GM08714 (cell line): Measurements from ENCODE around the gene GCLC.

ENCODE experiments used
- H3K4me3 ChIP-seq: fragments of 200-500 bp; sonication (Bioruptor generic); 2 replicates; pipeline ENCODE4 v1.5.1; 2014; ENCODE audit warnings: mild to moderate bottlenecking, low read length, inconsistent platforms
- ZNF274 ChIP-seq: IDR thresholded peaks from 2 replicates; pipeline ENCODE4 v1.6.1; 2012; ENCODE audit warnings: mild to moderate bottlenecking, low read depth, low read length

The GCLC gene

DNA sequence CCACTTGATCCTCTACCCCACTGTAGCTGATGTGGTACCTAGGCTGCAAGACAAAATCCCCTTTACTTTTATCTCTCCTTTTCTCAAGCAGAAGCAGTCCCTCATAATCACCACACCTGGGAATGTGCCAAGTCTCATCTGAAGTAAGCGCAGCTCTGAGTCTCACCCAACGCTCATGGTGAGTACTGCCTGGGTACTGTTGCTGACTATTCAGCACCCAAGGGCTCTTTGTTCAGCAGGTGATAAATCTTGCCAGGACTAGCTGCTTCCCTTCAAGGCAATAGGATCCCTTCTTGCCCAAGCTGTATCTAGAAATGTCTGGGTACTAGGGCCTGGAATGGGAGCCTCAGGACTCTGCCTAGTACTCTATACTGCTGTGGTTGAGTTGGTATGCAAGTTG, 70.9 kb downstream of the GCLC start:
- H3K4me3 ChIP-seq, result no peak overlapping the region
- no peak for TF ChIP-seq ZNF274

DNA sequence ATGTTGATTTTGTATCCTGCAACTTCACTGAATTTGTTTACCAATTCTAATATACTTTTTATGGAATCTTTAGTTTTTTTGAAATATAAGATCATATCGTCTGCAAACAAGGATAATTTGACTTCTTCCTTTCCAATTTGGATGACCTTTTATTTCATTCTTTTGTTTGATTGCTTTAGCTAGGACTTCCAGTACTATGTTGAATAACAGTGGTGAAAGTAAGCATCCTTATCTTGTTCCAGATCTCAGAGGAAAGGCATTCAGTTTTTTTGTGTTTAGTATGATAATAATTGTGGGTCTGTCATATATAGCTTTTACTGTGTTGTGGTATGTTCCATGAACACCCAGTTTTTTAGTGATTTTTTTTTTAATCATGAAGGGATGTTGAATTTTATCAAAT, 75.7 kb downstream of the GCLC start:
- no peak overlapping the region for H3K4me3 ChIP-seq
- TF ChIP-seq ZNF274, result no peak

DNA sequence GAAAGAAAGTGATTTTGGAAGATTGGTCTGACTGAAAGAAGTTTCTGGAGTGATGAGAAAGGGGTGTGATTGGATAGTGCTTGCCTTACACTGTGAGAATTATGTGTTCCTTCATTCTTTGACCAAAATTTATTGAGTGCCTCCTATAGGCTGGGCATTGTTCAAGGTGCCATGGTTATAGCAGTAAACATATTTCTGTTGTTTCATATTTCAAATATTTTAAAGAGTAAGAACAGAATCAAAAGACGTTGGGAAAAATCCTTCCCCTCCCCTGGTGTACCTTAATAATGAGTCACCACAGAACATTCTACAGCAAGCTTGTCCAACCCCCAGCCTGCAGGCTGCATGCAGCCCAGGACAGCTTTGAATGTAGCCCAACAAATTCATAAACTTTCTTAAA, 78.6 kb downstream of the GCLC start:
- H3K4me3 ChIP-seq, result no peak overlapping the region
- TF ChIP-seq ZNF274, result no peak

DNA sequence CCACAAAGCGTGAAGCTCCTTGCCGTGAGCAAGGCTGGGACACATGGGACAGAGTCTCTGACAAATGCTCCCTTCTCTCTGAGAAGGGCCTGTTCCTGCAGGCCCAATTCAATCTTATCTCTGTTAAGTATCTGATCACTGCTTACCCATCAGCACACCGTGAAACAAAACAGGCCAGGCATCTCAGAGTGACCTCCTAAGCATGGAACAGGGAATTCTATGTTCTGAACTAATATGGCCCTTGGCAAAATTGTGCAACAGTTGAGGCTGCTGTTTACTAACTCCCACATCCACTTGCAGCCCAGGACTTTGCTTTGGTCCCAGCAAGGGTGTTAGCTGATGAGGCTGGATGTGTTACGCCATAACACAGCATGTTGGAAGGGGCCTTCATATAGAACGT, 79.2 kb downstream of the GCLC start:
- no peak overlapping the region for H3K4me3 ChIP-seq
- TF ChIP-seq ZNF274, result no peak

GRCh38 chr6:53464927-53465460, 79.9 kb downstream of the GCLC start:
- no peak for TF ChIP-seq ZNF274
- no peak overlapping the region for H3K4me3 ChIP-seq

DNA sequence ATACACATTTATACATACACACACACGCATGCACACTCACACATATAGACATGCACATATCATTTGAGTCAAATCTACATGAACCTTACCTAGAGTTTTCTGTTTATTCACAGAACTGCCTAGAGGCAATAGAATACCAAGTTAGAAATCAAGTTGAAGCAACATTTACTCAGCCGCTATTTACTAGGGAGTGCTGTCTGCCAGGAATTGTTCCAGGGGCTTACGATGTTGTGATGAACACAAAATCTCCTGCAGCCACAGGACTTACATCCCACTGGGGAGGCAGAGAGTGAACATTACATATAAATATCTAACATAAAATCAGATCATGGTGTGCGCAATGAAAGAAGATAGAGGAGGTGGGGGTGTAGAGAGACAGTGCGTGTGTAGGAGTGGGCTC, 80.4 kb downstream of the GCLC start:
- H3K4me3 ChIP-seq, result no peak overlapping the region
- TF ChIP-seq ZNF274, result no peak

DNA sequence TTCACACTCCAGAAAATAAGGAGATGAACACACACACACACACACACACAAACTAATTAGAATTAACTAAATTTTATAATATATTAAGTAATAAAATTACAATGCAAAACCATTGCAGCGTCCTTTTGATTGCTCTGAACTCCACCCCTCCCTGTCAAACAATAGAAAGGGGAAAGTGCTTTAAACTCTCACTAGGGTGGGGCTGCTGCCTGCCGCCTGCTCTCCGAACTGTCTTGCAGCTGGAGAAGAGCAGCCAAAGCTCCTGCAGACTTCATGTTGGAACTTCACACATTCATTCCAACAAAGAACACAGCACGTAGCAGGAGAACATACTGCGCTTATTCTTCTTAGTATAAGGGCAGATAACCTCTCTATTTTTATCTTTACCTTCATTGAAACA, 83.2 kb downstream of the GCLC start:
- TF ChIP-seq ZNF274, result no peak

DNA sequence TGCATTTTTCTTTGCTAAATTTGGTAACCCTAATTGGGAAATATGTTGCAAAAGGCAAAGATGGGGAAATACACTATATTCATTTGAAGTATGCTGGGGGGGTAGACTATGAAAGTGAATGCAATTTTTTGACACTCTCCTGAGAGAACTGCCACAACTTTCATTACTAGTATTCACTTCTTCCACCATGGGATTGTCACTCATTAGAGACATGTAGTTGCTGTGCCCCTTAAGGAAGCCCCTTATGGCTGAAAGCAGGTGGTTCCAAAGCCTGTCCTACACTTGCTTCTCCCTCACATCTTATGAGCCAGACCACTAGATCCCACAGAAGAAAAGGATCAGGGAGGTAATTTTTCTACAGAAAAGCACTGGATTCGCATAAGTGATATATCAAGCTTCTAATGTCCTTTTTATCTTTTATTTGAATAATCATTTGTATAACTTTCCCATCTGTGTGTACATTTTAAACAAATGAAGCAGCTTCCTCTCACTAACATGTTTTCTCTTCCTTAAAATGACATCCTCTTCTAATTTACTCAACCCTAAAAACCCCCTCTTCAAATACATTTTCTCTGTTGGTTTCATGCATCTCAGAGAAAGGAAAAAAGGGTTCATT, 83.8 kb downstream of the GCLC start:
- TF ChIP-seq ZNF274, result no peak
- H3K4me3 ChIP-seq, result peak overlapping the region; percentile 10; the same call in 1 of the 2 replicates

More for the DNA sequence above, 83.2 kb downstream of the GCLC start:
- peak overlapping the region; percentile 32; the same call in 1 of the 2 replicates for H3K4me3 ChIP-seq

DNA sequence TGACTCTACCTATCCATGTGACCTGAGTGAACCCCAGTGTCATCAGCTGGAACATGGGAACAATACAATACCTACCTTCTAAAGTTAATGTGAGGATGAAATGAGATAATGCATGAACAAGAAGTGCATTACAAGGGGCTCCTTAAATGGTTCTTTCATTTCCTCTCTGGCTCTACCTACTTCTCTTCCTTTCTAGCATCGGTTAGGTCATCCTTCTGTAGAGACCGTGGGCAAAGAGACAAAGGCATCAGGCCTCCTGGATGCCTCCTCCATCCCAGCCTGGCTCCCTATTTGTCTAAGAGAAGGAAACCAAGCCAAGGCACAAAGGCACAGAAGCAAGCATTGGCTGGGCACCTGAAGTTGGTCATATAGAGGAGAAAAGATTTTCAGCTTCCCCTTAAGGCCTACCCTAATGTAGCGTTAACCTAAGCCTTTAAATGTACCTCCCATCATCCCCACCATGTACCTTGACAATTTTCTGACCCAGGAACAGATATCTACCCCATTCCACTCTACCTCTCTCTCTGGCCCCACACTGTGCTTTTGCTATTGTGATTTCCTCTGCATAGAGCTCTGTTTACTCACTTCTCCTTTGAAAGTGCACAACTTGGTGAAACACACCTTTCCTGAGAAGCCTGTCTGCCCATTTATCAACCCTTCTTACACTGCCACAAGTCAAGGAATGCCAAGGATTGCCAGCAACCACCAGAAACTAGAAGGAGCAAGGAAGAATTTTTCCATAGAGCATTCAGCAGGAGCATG, 86.6 kb downstream of the GCLC start:
- no peak for TF ChIP-seq ZNF274
- H3K4me3 ChIP-seq, result no peak overlapping the region

- H3K4me3 ChIP-seq, result no peak overlapping the region
- TF ChIP-seq ZNF274, result no peak
These were observed 88.1 kb downstream of the GCLC start for GRCh38 chr6:53456809-53457208.

GRCh38 chr6:53455678-53456077, 89.2 kb downstream of the GCLC start:
- TF ChIP-seq ZNF274, result no peak
- H3K4me3 ChIP-seq, result no peak overlapping the region

- H3K4me3 ChIP-seq, result no peak overlapping the region
- TF ChIP-seq ZNF274, result no peak
These were observed 93.7 kb downstream of the GCLC start for GRCh38 chr6:53451165-53451564.

DNA sequence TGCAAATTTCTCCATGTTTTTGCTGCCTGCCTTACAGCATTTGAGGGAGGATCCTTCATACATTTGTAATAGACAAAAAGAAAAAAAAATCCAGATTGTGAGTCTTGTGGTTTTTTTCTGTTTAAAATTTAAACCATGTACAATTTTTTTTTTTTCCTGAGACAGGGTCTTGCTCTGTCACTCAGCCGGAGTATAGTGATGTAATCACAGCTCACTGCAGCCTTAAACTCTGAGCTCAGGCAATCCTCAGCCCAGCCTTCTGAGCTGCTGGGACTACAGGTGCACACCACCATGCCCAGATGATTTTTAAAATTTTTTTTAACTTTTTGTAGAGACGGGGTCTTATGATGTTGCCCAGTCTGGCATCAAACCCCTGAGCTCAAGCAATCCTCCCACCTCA, 97.0 kb downstream of the GCLC start:
- H3K4me3 ChIP-seq, result no peak overlapping the region
- no peak for TF ChIP-seq ZNF274
